Measurements from ENCODE around the gene ABCD2.

DNA sequence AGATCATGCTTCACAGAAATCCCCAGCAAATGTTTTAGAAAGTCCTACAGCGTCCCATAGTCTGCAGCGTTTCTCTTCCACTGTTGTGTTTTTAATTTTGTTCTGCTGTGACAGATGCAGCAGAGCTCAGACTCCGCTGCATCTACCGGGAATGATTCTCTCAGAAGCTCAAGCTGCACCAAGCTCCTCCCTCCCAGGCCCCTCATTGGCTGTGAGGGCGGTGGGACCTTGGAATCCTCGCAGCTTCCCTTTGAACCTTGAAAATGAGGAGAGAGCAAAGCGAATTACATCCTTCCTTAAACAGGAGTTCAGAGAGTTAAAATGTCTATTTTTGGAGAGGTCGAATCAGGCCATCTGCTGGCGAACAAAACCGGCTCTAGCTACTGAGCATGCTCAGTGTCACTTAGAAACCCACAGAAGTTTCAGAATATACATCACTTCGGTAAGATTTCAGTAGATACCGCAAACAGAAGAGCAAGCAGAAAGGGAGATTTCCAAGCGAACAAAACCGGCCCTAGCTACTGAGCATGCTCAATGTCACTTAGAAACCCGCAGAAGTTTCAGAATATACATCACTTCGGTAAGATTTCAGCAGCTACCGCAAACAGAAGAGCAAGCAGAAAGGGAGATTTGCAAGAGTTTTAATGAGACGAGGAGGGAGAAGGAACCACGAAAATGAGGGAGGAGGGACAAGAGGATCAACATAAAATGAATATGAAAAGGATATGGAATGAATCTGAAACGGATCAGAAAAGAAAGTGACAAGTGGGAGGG is at the start of gene ABCD2:
- TF ChIP-seq GATA2 (IDR thresholded peaks at IDR 0.05; ENCODE audit: insufficient read depth, insufficient read length, low read depth, low read length) (no peak), MYC (IDR thresholded peaks at IDR 0.05; ENCODE audit: low read depth, low read length) (no peak), POLR2A (IDR thresholded peaks at IDR 0.05; ENCODE audit: low read depth, low read length) (no peak), JUN (IDR thresholded peaks at IDR 0.05; ENCODE audit: borderline replicate concordance, insufficient read depth, insufficient read length, low read depth) (no peak), EZH2 (IDR thresholded peaks at IDR 0.05; ENCODE audit: borderline replicate concordance, low read depth, low read length, severe bottlenecking) (no peak)
- TF ChIP-seq, protein P1, sequence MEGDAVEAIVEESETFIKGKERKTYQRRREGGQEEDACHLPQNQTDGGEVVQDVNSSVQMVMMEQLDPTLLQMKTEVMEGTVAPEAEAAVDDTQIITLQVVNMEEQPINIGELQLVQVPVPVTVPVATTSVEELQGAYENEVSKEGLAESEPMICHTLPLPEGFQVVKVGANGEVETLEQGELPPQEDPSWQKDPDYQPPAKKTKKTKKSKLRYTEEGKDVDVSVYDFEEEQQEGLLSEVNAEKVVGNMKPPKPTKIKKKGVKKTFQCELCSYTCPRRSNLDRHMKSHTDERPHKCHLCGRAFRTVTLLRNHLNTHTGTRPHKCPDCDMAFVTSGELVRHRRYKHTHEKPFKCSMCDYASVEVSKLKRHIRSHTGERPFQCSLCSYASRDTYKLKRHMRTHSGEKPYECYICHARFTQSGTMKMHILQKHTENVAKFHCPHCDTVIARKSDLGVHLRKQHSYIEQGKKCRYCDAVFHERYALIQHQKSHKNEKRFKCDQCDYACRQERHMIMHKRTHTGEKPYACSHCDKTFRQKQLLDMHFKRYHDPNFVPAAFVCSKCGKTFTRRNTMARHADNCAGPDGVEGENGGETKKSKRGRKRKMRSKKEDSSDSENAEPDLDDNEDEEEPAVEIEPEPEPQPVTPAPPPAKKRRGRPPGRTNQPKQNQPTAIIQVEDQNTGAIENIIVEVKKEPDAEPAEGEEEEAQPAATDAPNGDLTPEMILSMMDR (IDR thresholded peaks at IDR 0.05; ENCODE audit: extremely low read depth in 1 of 2, insufficient read depth in 1 of 2, low read depth in 1 of 2, low read length in 2 of 2): no peak
